ENCODE measurements around the gene BOLA2B.
"Not testable (repeated sequence)": the region's sequence is repeated elsewhere in the genome, so short reads cannot be mapped to it uniquely, and the experiment has no call there.

GRCh38 chr16:30193615-30194014 lies at the start of gene BOLA2B, which contains the start of gene SLX1A:
- TF ChIP-seq POLR2A (IDR thresholded peaks at IDR 0.05; ENCODE audit: low read depth, low read length); POLR2AphosphoS5 (IDR thresholded peaks at IDR 0.05; ENCODE audit: low read depth, low read length); TAF1 (IDR thresholded peaks at IDR 0.05; ENCODE audit: borderline replicate concordance, low read depth, low read length): not testable (repeated sequence)
